Endothelial cell of umbilical vein (primary cell): ENCODE results near the gene KIAA1614. TPM values are rescaled to one million over a fixed set of nuclear protein-coding genes. Genes with fewer than 3 reads are reported as not detected.

Experiments used
- BruUV-seq: library from RNA; stranded (reverse); fragments of 400-500 nt; replicated peaks from 2 replicates; lab custom pipeline; 2021; lab: Mats Ljungman, UMichigan
- CTCF ChIA-PET: fragments of 300-600, 350-600 bp; sonication (Branson Sonifier 250); formaldehyde crosslinking; loops from one replicate; lab custom pipeline; 2021; ENCODE audit warnings: antibody characterized with exemption, inconsistent platforms; lab: Charles Lee
- POLR2A ChIA-PET: fragments of 300-600, 350-600 bp; sonication (Branson Sonifier 250); formaldehyde crosslinking; loops from one replicate; lab custom pipeline; 2021; ENCODE audit warnings: antibody characterized with exemption, inconsistent platforms; lab: Charles Lee
- DNase-seq: peaks from one replicate; pipeline ENCODE4 v3.0.0-alpha.2; 2011; ENCODE audit warnings: low read depth, low spot score
- FAIRE-seq: peaks from 2 replicates; lab custom pipeline; 2011; peaks lifted over from hg19 to GRCh38; lab: Jason Lieb, UNC
- H2AFZ ChIP-seq: 2 replicates; pipeline ENCODE4 v1.6.0; 2012; ENCODE audit warnings: low read depth, low read length, control low read depth, inconsistent platforms
- H3K27ac ChIP-seq: 2 replicates; pipeline ENCODE4 v1.5.1; 2011; ENCODE audit warnings: low read depth, mild to moderate bottlenecking, control low read depth, low read length, moderate library complexity; ENCODE audit not compliant: insufficient read depth
- H3K27me3 ChIP-seq, 2 experiments: 2 replicates each; pipeline versions ENCODE4 v1.6.0 to v1.6.1; 2011; ENCODE audit warnings: low read length in 2 of 2, mixed read lengths in 1 of 2; ENCODE audit not compliant: control insufficient read depth in 2 of 2, insufficient read depth in 2 of 2
- H3K36me3 ChIP-seq, 2 experiments: 2 replicates in 1 of 2; 3 replicates in 1 of 2; pipeline ENCODE4 v1.5.1; 2011; ENCODE audit warnings: low read length in 2 of 2, mild to moderate bottlenecking in 1 of 2, moderate library complexity in 1 of 2; ENCODE audit not compliant: control insufficient read depth in 2 of 2, insufficient read depth in 2 of 2; ENCODE audit errors: extremely low read depth in 1 of 2
- H3K4me1 ChIP-seq: 3 replicates; pipeline ENCODE4 v1.5.1; 2011; ENCODE audit warnings: mild to moderate bottlenecking, low read length; ENCODE audit not compliant: control insufficient read depth, insufficient read depth; ENCODE audit errors: extremely low read depth
- H3K4me2 ChIP-seq: 2 replicates; pipeline ENCODE4 v1.6.1; 2011; ENCODE audit warnings: low read length, control low read depth, mixed read lengths; ENCODE audit not compliant: insufficient read depth
- H3K4me3 ChIP-seq, 3 experiments: fragments of 200-600 bp in 1 of 3; sonication (generic), shearing (Covaris generic) in 1 of 3; replicated peaks in 1 of 3; 2 replicates each; pipeline ENCODE4 v1.5.1; 2011 to 2016; ENCODE audit warnings: control low read depth in 3 of 3, low read length in 3 of 3, mild to moderate bottlenecking in 2 of 3, inconsistent platforms in 1 of 3, low read depth in 1 of 3, moderate library complexity in 1 of 3; ENCODE audit not compliant: insufficient read depth in 1 of 3
- H3K79me2 ChIP-seq: 2 replicates; pipeline ENCODE4 v1.6.0; 2012; ENCODE audit warnings: low read length, inconsistent platforms; ENCODE audit not compliant: control insufficient read depth, insufficient read depth
- H3K9ac ChIP-seq: replicated peaks from 2 replicates; pipeline ENCODE3; 2011; ENCODE audit warnings: low read length, control low read depth; ENCODE audit not compliant: insufficient read depth; ENCODE audit errors: extremely low read depth
- H3K9me1 ChIP-seq: replicated peaks from 3 replicates; pipeline ENCODE4 v1.6.0; 2011; ENCODE audit warnings: mild to moderate bottlenecking, low read length; ENCODE audit not compliant: control insufficient read depth, insufficient read depth; ENCODE audit errors: extremely low read depth
- H3K9me3 ChIP-seq: replicated peaks from 2 replicates; pipeline ENCODE4 v1.5.1; 2012; ENCODE audit warnings: low read length, inconsistent platforms; ENCODE audit not compliant: control insufficient read depth, insufficient read depth
- H4K20me1 ChIP-seq: replicated peaks from 2 replicates; pipeline ENCODE3; 2011; ENCODE audit warnings: mild to moderate bottlenecking, low read length; ENCODE audit not compliant: control insufficient read depth, insufficient read depth; ENCODE audit errors: extremely low read depth
- EZH2 ChIP-seq: IDR thresholded peaks from 2 replicates; pipeline ENCODE4 v1.6.1; 2012; ENCODE audit warnings: borderline replicate concordance, low read depth, mild to moderate bottlenecking, moderate library complexity, low read length, inconsistent platforms; ENCODE audit not compliant: severe bottlenecking
- FOS ChIP-seq: IDR thresholded peaks from 2 replicates; pipeline ENCODE4 v1.6.1; 2011; ENCODE audit warnings: mild to moderate bottlenecking, low read length, moderate library complexity, borderline replicate concordance; ENCODE audit not compliant: insufficient read depth
- GATA2 ChIP-seq: IDR thresholded peaks from 2 replicates; pipeline ENCODE4 v1.7.0; 2011; ENCODE audit warnings: low read depth, mild to moderate bottlenecking, moderate library complexity, mixed read lengths, low read length; ENCODE audit not compliant: insufficient read length, insufficient read depth
- JUN ChIP-seq: IDR thresholded peaks from 2 replicates; pipeline ENCODE4 v1.6.1; 2011; ENCODE audit warnings: borderline replicate concordance, low read depth; ENCODE audit not compliant: insufficient read length, insufficient read depth
- MYC ChIP-seq: IDR thresholded peaks from one replicate; pipeline ENCODE4 v1.6.1; 2011; ENCODE audit warnings: mild to moderate bottlenecking, low read depth, low read length
- POLR2A ChIP-seq: IDR thresholded peaks from 2 replicates; pipeline ENCODE4 v1.6.1; 2012; ENCODE audit warnings: low read depth, mild to moderate bottlenecking, control low read depth, low read length
- POLR2AphosphoS5 ChIP-seq: IDR thresholded peaks from 2 replicates; pipeline ENCODE4 v1.6.1; 2012; ENCODE audit warnings: low read depth, mild to moderate bottlenecking, control low read depth, low read length, moderate library complexity; ENCODE audit not compliant: insufficient read depth
- dilution Hi-C: fragments of 300-500 bp; cut with MboI; formaldehyde crosslinking; loops from one replicate; pipeline ENCODE4 v1.15.0; 2019; ENCODE audit warnings: low sequenced_read_pairs; ENCODE audit not compliant: extremely low pct_ligation_motif_present
- intact Hi-C: fragments of 100-400 bp; cut with micrococcal nuclease; formaldehyde crosslinking; loops from one replicate; pipeline ENCODE4 v1.10.0; 2022
- polyA plus RNA-seq, 4 experiments: library from polyadenylated mRNA; depleted of rRNA in 3 of 4; stranded (reverse) in 3 of 4; unstranded in 1 of 4; fragments of >200 nt; gene quantifications; 2 replicates each; pipeline versions ENCODE4 v1.2.1 to v1.2.3, GENCODE V29; 2011 to 2012; ENCODE audit warnings: missing spikeins in 1 of 4
- total RNA-seq: library from RNA; stranded (reverse); gene quantifications from 2 replicates; pipeline ENCODE4 v1.2.3, GENCODE V29; 2021
- TF ChIP-seq, protein P1 (sequence below): IDR thresholded peaks from 2 replicates; pipeline ENCODE4 v1.6.1; 2011; ENCODE audit not compliant: insufficient read depth, insufficient read length
- TF ChIP-seq, protein P2 (sequence below), 2 donors: IDR thresholded peaks; 1 replicate in 1 of 2; 2 replicates in 1 of 2; pipeline ENCODE4 v1.5.1; 2011; ENCODE audit warnings: low read length in 2 of 2, mild to moderate bottlenecking in 2 of 2, moderate library complexity in 2 of 2, control low read depth in 1 of 2, inconsistent platforms in 1 of 2, low read depth in 1 of 2; ENCODE audit not compliant: insufficient read depth in 1 of 2; ENCODE audit errors: extremely low read depth in 1 of 2

The KIAA1614 gene
- total and polyA plus RNA-seq, 2 donors (not counting 3 experiments of a cell fraction or from before 2014, with no cell fraction given): 1.0 to 2.0 TPM

DNA sequence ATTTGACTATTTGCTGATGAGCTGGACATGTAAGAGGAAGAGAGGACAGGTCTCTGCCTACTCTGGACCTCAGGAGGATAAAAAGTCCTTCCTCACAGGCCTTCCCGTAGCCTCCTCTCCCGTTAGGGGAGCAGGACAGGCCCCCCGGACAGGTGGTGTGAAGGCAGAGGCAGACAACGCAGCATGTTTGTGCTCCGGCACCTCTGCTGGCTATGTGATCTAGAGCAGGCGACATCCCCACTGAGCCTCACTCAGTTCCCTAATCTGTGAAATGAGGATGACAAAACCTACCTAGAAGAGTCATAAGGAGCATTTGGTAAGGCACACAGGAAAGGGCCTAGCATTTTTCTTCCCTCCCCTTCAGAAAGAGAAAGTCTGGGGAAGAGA lies 34.8 kb downstream of the KIAA1614 start:
- no peak overlapping the region for H3K4me3 ChIP-seq
- H3K9ac ChIP-seq: no peak overlapping the region
- no peak overlapping the region for H3K4me2 ChIP-seq
- no peaks in the 10 kb centered on the region for H3K27me3 ChIP-seq
- ChIA-PET POLR2A (no interaction called here), CTCF (interaction anchor here (1.6 kb wide), 1 partner anchor 66 kb away, joined by 5 read pairs; no protein-coding TSS in a partner anchor)
- H4K20me1 ChIP-seq: no peaks in the 10 kb centered on the region
- H3K36me3 ChIP-seq: peaks cover 0 to 8% of the 10 kb centered on the region in 2 experiments
- no peaks in the 10 kb centered on the region for H3K4me1 ChIP-seq
- no peaks in the 10 kb centered on the region for H3K79me2 ChIP-seq
- no peak overlapping the region for H2AFZ ChIP-seq
- no peak overlapping the region for H3K27ac ChIP-seq
- no peak for DNase-seq
- intact Hi-C loops (no loop called here), dilution Hi-C loops (no loop called here)
- H3K9me3 ChIP-seq: no peaks in the 10 kb centered on the region
- no TSS peak for BruUV-seq
- TF ChIP-seq EZH2 (no peak), GATA2 (no peak), FOS (no peak), MYC (no peak), POLR2A (no peak), POLR2AphosphoS5 (no peak), JUN (no peak)
- TF ChIP-seq, protein P1, sequence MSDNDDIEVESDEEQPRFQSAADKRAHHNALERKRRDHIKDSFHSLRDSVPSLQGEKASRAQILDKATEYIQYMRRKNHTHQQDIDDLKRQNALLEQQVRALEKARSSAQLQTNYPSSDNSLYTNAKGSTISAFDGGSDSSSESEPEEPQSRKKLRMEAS: no peak
- TF ChIP-seq, protein P2, sequence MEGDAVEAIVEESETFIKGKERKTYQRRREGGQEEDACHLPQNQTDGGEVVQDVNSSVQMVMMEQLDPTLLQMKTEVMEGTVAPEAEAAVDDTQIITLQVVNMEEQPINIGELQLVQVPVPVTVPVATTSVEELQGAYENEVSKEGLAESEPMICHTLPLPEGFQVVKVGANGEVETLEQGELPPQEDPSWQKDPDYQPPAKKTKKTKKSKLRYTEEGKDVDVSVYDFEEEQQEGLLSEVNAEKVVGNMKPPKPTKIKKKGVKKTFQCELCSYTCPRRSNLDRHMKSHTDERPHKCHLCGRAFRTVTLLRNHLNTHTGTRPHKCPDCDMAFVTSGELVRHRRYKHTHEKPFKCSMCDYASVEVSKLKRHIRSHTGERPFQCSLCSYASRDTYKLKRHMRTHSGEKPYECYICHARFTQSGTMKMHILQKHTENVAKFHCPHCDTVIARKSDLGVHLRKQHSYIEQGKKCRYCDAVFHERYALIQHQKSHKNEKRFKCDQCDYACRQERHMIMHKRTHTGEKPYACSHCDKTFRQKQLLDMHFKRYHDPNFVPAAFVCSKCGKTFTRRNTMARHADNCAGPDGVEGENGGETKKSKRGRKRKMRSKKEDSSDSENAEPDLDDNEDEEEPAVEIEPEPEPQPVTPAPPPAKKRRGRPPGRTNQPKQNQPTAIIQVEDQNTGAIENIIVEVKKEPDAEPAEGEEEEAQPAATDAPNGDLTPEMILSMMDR (IDR thresholded peaks at IDR 0.05; ENCODE audit: extremely low read depth in 1 of 2, insufficient read depth in 1 of 2, low read depth in 1 of 2, low read length in 2 of 2): no peak
- H3K9me1 ChIP-seq: no peaks in the 10 kb centered on the region
- FAIRE-seq: no peak
